Uterus (tissue), 2 donors: ENCODE data around the gene IMMP1L.

ENCODE experiments used
- POLR2A ChIP-seq, 2 donors: fragments of 450-650 bp; IDR thresholded peaks; one replicate each; pipeline ENCODE4 v1.6.1; 2016; ENCODE audit warnings: antibody characterized with exemption in 2 of 2, mild to moderate bottlenecking in 1 of 2, moderate library complexity in 1 of 2
- TF ChIP-seq, protein P1 (sequence below), 4 experiments: fragments of 200-600 bp in 2 of 4; fragments of 450-650 bp in 2 of 4; sonication (generic) in 2 of 4; IDR thresholded peaks; one replicate each; pipeline ENCODE4 v1.5.1; 2016 to 2019; ENCODE audit warnings: antibody characterized with exemption in 4 of 4, mild to moderate bottlenecking in 2 of 4, moderate library complexity in 1 of 4

DNA sequence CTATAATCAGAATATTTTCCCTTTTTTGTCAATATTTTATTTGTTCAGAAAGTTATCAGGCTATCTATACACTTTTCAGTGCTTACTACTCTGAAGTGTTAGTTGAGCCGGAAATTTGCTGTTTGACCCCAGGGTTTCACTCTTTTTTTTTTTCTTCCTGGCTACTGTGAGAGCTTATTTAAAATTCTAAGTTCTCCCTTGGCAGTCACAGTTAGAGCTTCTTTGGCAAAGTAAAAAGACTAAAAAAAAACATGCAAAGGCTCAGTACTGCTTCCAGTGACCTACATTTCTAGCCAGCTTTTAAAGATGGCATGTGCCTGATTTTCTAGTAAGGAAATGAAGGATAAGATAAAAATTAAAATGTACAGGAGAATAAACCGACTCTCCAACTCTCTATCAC lies 48.6 kb upstream of the IMMP1L start:
- TF ChIP-seq, protein P1, sequence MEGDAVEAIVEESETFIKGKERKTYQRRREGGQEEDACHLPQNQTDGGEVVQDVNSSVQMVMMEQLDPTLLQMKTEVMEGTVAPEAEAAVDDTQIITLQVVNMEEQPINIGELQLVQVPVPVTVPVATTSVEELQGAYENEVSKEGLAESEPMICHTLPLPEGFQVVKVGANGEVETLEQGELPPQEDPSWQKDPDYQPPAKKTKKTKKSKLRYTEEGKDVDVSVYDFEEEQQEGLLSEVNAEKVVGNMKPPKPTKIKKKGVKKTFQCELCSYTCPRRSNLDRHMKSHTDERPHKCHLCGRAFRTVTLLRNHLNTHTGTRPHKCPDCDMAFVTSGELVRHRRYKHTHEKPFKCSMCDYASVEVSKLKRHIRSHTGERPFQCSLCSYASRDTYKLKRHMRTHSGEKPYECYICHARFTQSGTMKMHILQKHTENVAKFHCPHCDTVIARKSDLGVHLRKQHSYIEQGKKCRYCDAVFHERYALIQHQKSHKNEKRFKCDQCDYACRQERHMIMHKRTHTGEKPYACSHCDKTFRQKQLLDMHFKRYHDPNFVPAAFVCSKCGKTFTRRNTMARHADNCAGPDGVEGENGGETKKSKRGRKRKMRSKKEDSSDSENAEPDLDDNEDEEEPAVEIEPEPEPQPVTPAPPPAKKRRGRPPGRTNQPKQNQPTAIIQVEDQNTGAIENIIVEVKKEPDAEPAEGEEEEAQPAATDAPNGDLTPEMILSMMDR (IDR thresholded peaks at IDR 0.05), result no peak
- no peak for TF ChIP-seq POLR2A (IDR thresholded peaks at IDR 0.05)
